GM03348 (cell line): ENCODE data around the gene KRT71.

Experiments
- DNase-seq: peaks from one replicate; pipeline ENCODE4 v3.0.0; 2012; ENCODE audit warnings: low spot score

KRT71 gene

GRCh38 chr12:52497975-52498374, 55.0 kb downstream of the KRT71 start:
- DNase-seq: no peak

GRCh38 chr12:52496590-52497071, 56.3 kb downstream of the KRT71 start:
- peak; percentile 84 for DNase-seq

GRCh38 chr12:52496054-52496453, 56.9 kb downstream of the KRT71 start:
- no peak for DNase-seq

GRCh38 chr12:52495389-52495788, 57.6 kb downstream of the KRT71 start:
- DNase-seq: no peak

- peak; percentile 77 for DNase-seq
These were observed 58.4 kb downstream of the KRT71 start for GRCh38 chr12:52494518-52494917.

- no peak for DNase-seq
These were observed 58.8 kb downstream of the KRT71 start for GRCh38 chr12:52494100-52494499.
